Measurements from ENCODE around the gene OR52I2.

OR52I2 gene

DNA sequence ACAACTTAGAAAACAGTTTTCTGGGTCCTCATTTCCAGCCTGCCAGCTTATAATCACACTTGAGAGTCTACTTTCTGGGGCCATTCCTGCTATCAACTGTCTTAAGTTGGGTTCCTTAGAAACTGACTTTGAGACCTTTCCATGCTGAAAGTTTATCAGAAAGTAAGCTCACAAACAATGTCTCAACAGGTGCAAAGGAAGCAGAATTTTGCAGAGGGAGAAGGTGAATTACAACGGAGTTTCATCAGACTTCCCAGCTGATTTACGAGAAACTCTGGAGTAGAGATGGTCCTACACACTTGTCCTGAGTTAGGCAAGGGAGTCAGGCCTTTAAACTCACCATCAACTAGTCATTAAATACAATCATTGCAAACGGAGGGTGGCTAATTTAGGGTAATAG, 4.7 kb upstream of the OR52I2 start:
- Histone ChIP-seq H3K36me3 (replicated peaks in 1 of 2; ENCODE audit: control insufficient read depth in 2 of 2, insufficient read depth in 2 of 2, low read length in 2 of 2) (no peaks in the 10 kb centered on the region), H3K27ac (replicated peaks; ENCODE audit: low read length) (no peak overlapping the region), H2BK15ac (ENCODE audit: low read length) (no peak overlapping the region), H3K18ac (ENCODE audit: low read length) (no peak overlapping the region), H2AK5ac (ENCODE audit: low read depth, low read length) (no peak overlapping the region), H2BK12ac (ENCODE audit: low read length) (no peak overlapping the region), H2BK120ac (ENCODE audit: low read depth, low read length) (no peak overlapping the region), H3K27me3 (ENCODE audit: control insufficient read depth in 3 of 3, insufficient read depth in 3 of 3, low read depth in 1 of 3, low read length in 3 of 3) (peaks cover 0 to 15% (median 0%) of the 10 kb centered on the region in 3 experiments), H3K14ac (ENCODE audit: low read length) (no peak overlapping the region), H4K8ac (ENCODE audit: low read depth, low read length) (no peak overlapping the region), H3K4me2 (ENCODE audit: insufficient read depth, low read length, poor library complexity, severe bottlenecking) (no peak overlapping the region), H3K4me1 (ENCODE audit: control insufficient read depth in 2 of 2, insufficient read depth in 1 of 2, low read depth in 1 of 2, low read length in 2 of 2) (no peaks in the 10 kb centered on the region), H2BK5ac (ENCODE audit: low read length) (no peak overlapping the region), H4K91ac (ENCODE audit: low read depth, low read length, poor library complexity) (no peak overlapping the region), H3K23ac (ENCODE audit: low read depth, low read length, poor library complexity) (no peak overlapping the region), H3K79me1 (ENCODE audit: low read depth, low read length) (no peaks in the 10 kb centered on the region), H3K9ac (ENCODE audit: low read depth, low read length, poor library complexity) (no peak overlapping the region), H3K9me3 (replicated peaks in 1 of 2; ENCODE audit: control insufficient read depth in 2 of 2, insufficient read depth in 1 of 2, low read depth in 1 of 2, low read length in 2 of 2) (no peaks in the 10 kb centered on the region), H2AFZ (ENCODE audit: low read length) (no peak overlapping the region), H3K4ac (ENCODE audit: low read length) (no peak overlapping the region), H3K4me3 (ENCODE audit: low read length in 2 of 2) (no peak overlapping the region)
- no peak for DNase-seq (ENCODE audit: low spot score)
- WGBS, 2 donors (ENCODE audit: extremely low coverage in 2 of 2, insufficient read length in 2 of 2, insufficient replicate concordance in 1 of 2), result no CpG with 5 or more reads among the region's 3 CpGs

DNA sequence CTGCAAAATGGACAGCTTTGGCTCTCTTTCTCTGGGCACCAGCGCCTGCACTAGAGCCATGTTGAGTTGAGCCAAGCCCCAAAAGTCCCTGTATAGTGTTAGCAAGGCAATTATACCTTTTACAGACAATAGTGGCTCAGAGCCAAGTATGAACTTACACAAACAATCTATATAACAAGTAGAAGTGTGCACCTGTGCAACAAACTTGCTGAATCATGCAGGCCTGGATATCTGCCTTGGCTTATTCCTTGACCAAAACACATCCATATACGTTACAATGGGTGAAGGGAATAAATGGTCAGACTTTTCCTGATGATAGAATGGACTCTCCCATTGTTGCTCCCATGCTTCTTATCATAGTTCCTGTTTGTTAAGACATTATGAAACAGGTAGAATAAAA, 3.8 kb upstream of the OR52I2 start:
- peaks cover 0 to 15% (median 0%) of the 10 kb centered on the region in 3 experiments for H3K27me3 ChIP-seq (ENCODE audit: control insufficient read depth in 3 of 3, insufficient read depth in 3 of 3, low read depth in 1 of 3, low read length in 3 of 3)
- no CpG with 5 or more reads among the region's 2 CpGs for WGBS, 2 donors (ENCODE audit: extremely low coverage in 2 of 2, insufficient read length in 2 of 2, insufficient replicate concordance in 1 of 2)
- H3K4me3 ChIP-seq (ENCODE audit: low read length in 2 of 2), result no peak overlapping the region
- no peaks in the 10 kb centered on the region for H3K4me1 ChIP-seq (ENCODE audit: control insufficient read depth in 2 of 2, insufficient read depth in 1 of 2, low read depth in 1 of 2, low read length in 2 of 2)
- H3K9ac ChIP-seq (ENCODE audit: low read depth, low read length, poor library complexity), result no peak overlapping the region
- no peak overlapping the region for H2BK120ac ChIP-seq (ENCODE audit: low read depth, low read length)
- no peak overlapping the region for H2AFZ ChIP-seq (ENCODE audit: low read length)
- no peak for DNase-seq (ENCODE audit: low spot score)
- H3K14ac ChIP-seq (ENCODE audit: low read length), result no peak overlapping the region
- no peaks in the 10 kb centered on the region for H3K36me3 ChIP-seq (replicated peaks in 1 of 2; ENCODE audit: control insufficient read depth in 2 of 2, insufficient read depth in 2 of 2, low read length in 2 of 2)
- no peak overlapping the region for H3K4ac ChIP-seq (ENCODE audit: low read length)
- no peak overlapping the region for H2BK15ac ChIP-seq (ENCODE audit: low read length)
- H2BK12ac ChIP-seq (ENCODE audit: low read length), result no peak overlapping the region
- no peak overlapping the region for H2AK5ac ChIP-seq (ENCODE audit: low read depth, low read length)
- no peak overlapping the region for H4K91ac ChIP-seq (ENCODE audit: low read depth, low read length, poor library complexity)
- H3K79me1 ChIP-seq (ENCODE audit: low read depth, low read length), result no peaks in the 10 kb centered on the region
- H3K27ac ChIP-seq (replicated peaks; ENCODE audit: low read length), result no peak overlapping the region
- no peaks in the 10 kb centered on the region for H3K9me3 ChIP-seq (replicated peaks in 1 of 2; ENCODE audit: control insufficient read depth in 2 of 2, insufficient read depth in 1 of 2, low read depth in 1 of 2, low read length in 2 of 2)
- H2BK5ac ChIP-seq (ENCODE audit: low read length), result no peak overlapping the region
- H3K4me2 ChIP-seq (ENCODE audit: insufficient read depth, low read length, poor library complexity, severe bottlenecking), result no peak overlapping the region
- no peak overlapping the region for H3K23ac ChIP-seq (ENCODE audit: low read depth, low read length, poor library complexity)
- no peak overlapping the region for H4K8ac ChIP-seq (ENCODE audit: low read depth, low read length)
- H3K18ac ChIP-seq (ENCODE audit: low read length), result no peak overlapping the region

DNA sequence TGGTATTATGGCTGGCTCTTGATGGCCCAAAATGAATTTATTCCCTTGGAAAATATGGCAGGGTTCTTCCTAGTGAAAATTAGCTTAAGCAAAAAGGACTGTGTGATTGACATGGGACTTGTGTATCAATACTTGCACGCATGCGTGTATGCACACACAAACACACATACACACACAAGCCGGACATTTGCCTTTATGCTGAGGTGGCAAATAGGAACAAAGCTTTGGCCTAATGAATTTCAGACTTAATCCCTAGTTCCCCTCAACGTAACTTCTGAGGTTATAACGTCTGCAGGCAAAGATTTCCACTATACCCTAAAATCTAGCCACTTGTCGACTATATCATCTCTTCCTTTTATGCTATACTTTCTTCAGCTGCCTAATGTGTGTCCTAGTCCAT, 2.9 kb upstream of the OR52I2 start:
- H3K14ac ChIP-seq (ENCODE audit: low read length), result no peak overlapping the region
- H3K4ac ChIP-seq (ENCODE audit: low read length), result no peak overlapping the region
- H3K27ac ChIP-seq (replicated peaks; ENCODE audit: low read length), result no peak overlapping the region
- no peak overlapping the region for H3K4me2 ChIP-seq (ENCODE audit: insufficient read depth, low read length, poor library complexity, severe bottlenecking)
- no peak overlapping the region for H3K4me3 ChIP-seq (ENCODE audit: low read length in 2 of 2)
- no peak overlapping the region for H2AK5ac ChIP-seq (ENCODE audit: low read depth, low read length)
- H2BK120ac ChIP-seq (ENCODE audit: low read depth, low read length), result no peak overlapping the region
- H2AFZ ChIP-seq (ENCODE audit: low read length), result no peak overlapping the region
- H3K27me3 ChIP-seq (ENCODE audit: control insufficient read depth in 3 of 3, insufficient read depth in 3 of 3, low read depth in 1 of 3, low read length in 3 of 3), result peaks cover 0 to 13% (median 0%) of the 10 kb centered on the region in 3 experiments
- no peaks in the 10 kb centered on the region for H3K79me1 ChIP-seq (ENCODE audit: low read depth, low read length)
- H3K18ac ChIP-seq (ENCODE audit: low read length), result no peak overlapping the region
- H3K9me3 ChIP-seq (replicated peaks in 1 of 2; ENCODE audit: control insufficient read depth in 2 of 2, insufficient read depth in 1 of 2, low read depth in 1 of 2, low read length in 2 of 2), result no peaks in the 10 kb centered on the region
- no peak overlapping the region for H4K8ac ChIP-seq (ENCODE audit: low read depth, low read length)
- no peaks in the 10 kb centered on the region for H3K36me3 ChIP-seq (replicated peaks in 1 of 2; ENCODE audit: control insufficient read depth in 2 of 2, insufficient read depth in 2 of 2, low read length in 2 of 2)
- no peaks in the 10 kb centered on the region for H3K4me1 ChIP-seq (ENCODE audit: control insufficient read depth in 2 of 2, insufficient read depth in 1 of 2, low read depth in 1 of 2, low read length in 2 of 2)
- DNase-seq (ENCODE audit: low spot score), result no peak
- no peak overlapping the region for H3K23ac ChIP-seq (ENCODE audit: low read depth, low read length, poor library complexity)
- whole genome bisulfite sequencing, 2 donors (ENCODE audit: extremely low coverage in 2 of 2, insufficient read length in 2 of 2, insufficient replicate concordance in 1 of 2), result no CpG with 5 or more reads among the region's 6 CpGs
- H2BK12ac ChIP-seq (ENCODE audit: low read length), result no peak overlapping the region
- H2BK5ac ChIP-seq (ENCODE audit: low read length), result no peak overlapping the region
- H4K91ac ChIP-seq (ENCODE audit: low read depth, low read length, poor library complexity), result no peak overlapping the region
- no peak overlapping the region for H2BK15ac ChIP-seq (ENCODE audit: low read length)
- H3K9ac ChIP-seq (ENCODE audit: low read depth, low read length, poor library complexity), result no peak overlapping the region

DNA sequence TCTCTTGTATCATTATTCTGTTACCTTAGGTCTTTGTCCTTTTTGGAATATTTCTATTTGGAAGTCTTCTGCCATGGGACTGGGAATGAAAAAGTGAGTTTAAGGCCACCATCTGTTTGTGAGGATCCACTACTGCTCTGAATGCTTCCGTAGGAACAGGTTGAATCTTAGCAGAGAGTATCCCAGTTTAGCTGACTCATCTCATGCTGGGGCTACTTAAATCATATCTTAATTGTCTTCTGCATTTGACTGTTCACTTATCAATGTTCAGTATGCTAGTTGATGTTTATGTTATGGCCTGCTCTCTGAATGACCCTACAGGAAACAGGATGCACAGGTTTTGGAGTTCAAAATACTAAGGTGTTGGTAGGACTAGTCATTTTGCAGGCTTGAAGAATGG, 1.4 kb upstream of the OR52I2 start:
- H4K91ac ChIP-seq (ENCODE audit: low read depth, low read length, poor library complexity), result no peak overlapping the region
- H3K4ac ChIP-seq (ENCODE audit: low read length), result no peak overlapping the region
- no CpG with 5 or more reads among the region's 1 CpG for WGBS, 2 donors (ENCODE audit: extremely low coverage in 2 of 2, insufficient read length in 2 of 2, insufficient replicate concordance in 1 of 2)
- no peak overlapping the region for H2BK15ac ChIP-seq (ENCODE audit: low read length)
- no peak overlapping the region for H2AK5ac ChIP-seq (ENCODE audit: low read depth, low read length)
- H2BK5ac ChIP-seq (ENCODE audit: low read length), result no peak overlapping the region
- peaks cover 0 to 14% (median 0%) of the 10 kb centered on the region in 3 experiments for H3K27me3 ChIP-seq (ENCODE audit: control insufficient read depth in 3 of 3, insufficient read depth in 3 of 3, low read depth in 1 of 3, low read length in 3 of 3)
- H3K79me1 ChIP-seq (ENCODE audit: low read depth, low read length), result no peaks in the 10 kb centered on the region
- H3K18ac ChIP-seq (ENCODE audit: low read length), result no peak overlapping the region
- no peak for DNase-seq (ENCODE audit: low spot score)
- no peak overlapping the region for H3K4me3 ChIP-seq (ENCODE audit: low read length in 2 of 2)
- H3K4me1 ChIP-seq (ENCODE audit: control insufficient read depth in 2 of 2, insufficient read depth in 1 of 2, low read depth in 1 of 2, low read length in 2 of 2), result no peaks in the 10 kb centered on the region
- H3K9ac ChIP-seq (ENCODE audit: low read depth, low read length, poor library complexity), result no peak overlapping the region
- no peaks in the 10 kb centered on the region for H3K36me3 ChIP-seq (replicated peaks in 1 of 2; ENCODE audit: control insufficient read depth in 2 of 2, insufficient read depth in 2 of 2, low read length in 2 of 2)
- no peak overlapping the region for H2BK12ac ChIP-seq (ENCODE audit: low read length)
- H2BK120ac ChIP-seq (ENCODE audit: low read depth, low read length), result no peak overlapping the region
- no peak overlapping the region for H3K14ac ChIP-seq (ENCODE audit: low read length)
- no peak overlapping the region for H3K23ac ChIP-seq (ENCODE audit: low read depth, low read length, poor library complexity)
- H3K27ac ChIP-seq (replicated peaks; ENCODE audit: low read length), result no peak overlapping the region
- no peak overlapping the region for H4K8ac ChIP-seq (ENCODE audit: low read depth, low read length)
- H3K9me3 ChIP-seq (replicated peaks in 1 of 2; ENCODE audit: control insufficient read depth in 2 of 2, insufficient read depth in 1 of 2, low read depth in 1 of 2, low read length in 2 of 2), result no peaks in the 10 kb centered on the region
- H3K4me2 ChIP-seq (ENCODE audit: insufficient read depth, low read length, poor library complexity, severe bottlenecking), result no peak overlapping the region
- H2AFZ ChIP-seq (ENCODE audit: low read length), result no peak overlapping the region
